Gastrocnemius medialis (tissue), 4 donors: Measurements from ENCODE around the gene TP53TG3.
"Not testable (repeated sequence)": the region's sequence is repeated elsewhere in the genome, so short reads cannot be mapped to it uniquely, and the experiment has no call there.

Source experiments
- CTCF ChIP-seq, 5 experiments: fragments of 450-650 bp in 3 of 5; fragments of 200-600 bp in 2 of 5; sonication (generic) in 2 of 5; IDR thresholded peaks in 4 of 5; conservative IDR thresholded peaks in 1 of 5; 1 replicate in 4 of 5; 2 replicates in 1 of 5; pipeline ENCODE4 v1.5.1; 2016 to 2019; ENCODE audit warnings: antibody characterized with exemption in 5 of 5, mild to moderate bottlenecking in 3 of 5, moderate library complexity in 3 of 5
- POLR2A ChIP-seq, 2 donors: fragments of 450-650 bp; IDR thresholded peaks; one replicate each; pipeline ENCODE4 v1.6.1; 2017; ENCODE audit warnings: antibody characterized with exemption in 2 of 2, mild to moderate bottlenecking in 2 of 2, moderate library complexity in 2 of 2

GRCh38 chr16:32645278-32645908 is 30.6 kb downstream of the TP53TG3 start:
- not testable (repeated sequence) for TF ChIP-seq CTCF (IDR thresholded peaks at IDR 0.05 in 4 of 5, conservative IDR thresholded peaks at IDR 0.05 in 1 of 5); POLR2A (IDR thresholded peaks at IDR 0.05)
